ENCODE measurements around the gene SLC17A1. TPM values are rescaled to one million over a fixed set of nuclear protein-coding genes. Genes with fewer than 3 reads are reported as not detected.

SLC17A1 gene
- total RNA-seq, 1 donor, result not detected

- DNase-seq (ENCODE audit: low read depth in 2 of 3, low spot score in 2 of 3), result no peak
Observed at GRCh38 chr6:25833136-25833535, 1.3 kb upstream of the SLC17A1 start.

DNA sequence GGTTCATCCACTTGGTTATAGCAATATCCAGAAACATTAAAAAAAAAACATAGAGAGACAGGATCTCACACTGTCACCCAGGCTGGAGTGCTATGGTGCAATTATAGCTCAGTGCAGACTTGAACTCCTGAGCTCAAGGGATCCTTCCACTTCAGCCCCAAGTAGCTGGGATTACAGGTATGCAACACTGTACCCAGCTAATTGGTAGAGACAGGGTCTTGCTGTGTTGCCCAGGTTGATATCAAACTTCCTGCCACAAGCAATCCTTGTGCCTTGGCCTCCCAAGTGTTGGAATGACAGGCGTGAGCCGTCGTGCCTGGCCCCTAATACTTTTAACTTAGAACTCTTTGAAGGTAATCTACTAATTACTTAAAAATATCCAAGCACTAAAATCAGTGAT, 818 bp upstream of the SLC17A1 start:
- no peak for DNase-seq (ENCODE audit: low read depth in 2 of 3, low spot score in 2 of 3)

GRCh38 chr6:25832307-25832662, 433 bp upstream of the SLC17A1 start:
- DNase-seq (ENCODE audit: low read depth in 2 of 3, low spot score in 2 of 3), result no peak

DNA sequence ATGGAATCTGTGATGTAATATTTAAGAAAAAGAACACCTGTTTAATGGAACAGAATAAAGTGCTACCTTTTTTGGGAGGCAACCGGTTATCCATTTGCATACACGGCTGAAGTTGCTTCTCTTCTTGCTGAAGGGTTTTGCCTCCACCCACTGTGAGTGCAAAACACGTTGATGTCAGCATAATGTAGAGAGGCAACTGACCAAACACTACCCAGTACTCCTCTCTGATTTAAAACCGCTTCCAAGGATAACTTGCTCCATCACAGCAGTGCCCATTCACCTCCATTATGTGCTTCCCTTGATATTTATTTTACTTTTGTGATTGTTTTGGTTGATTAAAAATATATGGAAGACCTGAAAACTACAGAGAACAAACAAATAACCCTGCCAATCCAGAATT, 1.4 kb downstream of the SLC17A1 start:
- DNase-seq (ENCODE audit: low read depth in 2 of 3, low spot score in 2 of 3), result no peak

GRCh38 chr6:25829375-25829774, 2.5 kb downstream of the SLC17A1 start:
- DNase-seq (ENCODE audit: low read depth in 2 of 3, low spot score in 2 of 3), result no peak

GRCh38 chr6:25821341-25821740, 10.5 kb downstream of the SLC17A1 start:
- no peak for DNase-seq (ENCODE audit: low read depth in 2 of 3, low spot score in 2 of 3)

GRCh38 chr6:25816252-25816651, 15.6 kb downstream of the SLC17A1 start:
- DNase-seq (ENCODE audit: low read depth in 2 of 3, low spot score in 2 of 3), result no peak

- no peak for DNase-seq (ENCODE audit: low read depth in 2 of 3, low spot score in 2 of 3)
Observed at GRCh38 chr6:25815194-25815593, 16.7 kb downstream of the SLC17A1 start.

DNA sequence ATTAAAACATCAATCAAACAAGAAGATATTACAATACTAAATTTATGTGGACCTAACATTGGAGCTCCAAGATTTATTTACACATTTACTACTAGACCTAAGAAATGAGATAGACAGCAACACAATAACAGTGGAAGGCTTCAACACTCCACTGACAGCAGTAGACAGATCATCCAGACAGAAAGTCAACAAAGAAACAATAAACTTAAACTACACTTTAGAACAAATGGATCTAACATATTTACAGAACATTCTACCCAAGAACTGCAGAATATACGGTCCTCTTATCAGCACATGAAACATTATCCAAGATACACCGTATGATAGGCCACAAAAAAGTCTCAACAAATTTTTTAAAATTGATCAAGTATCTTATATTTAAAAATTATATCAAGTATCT, 27.0 kb downstream of the SLC17A1 start:
- no peak for DNase-seq (ENCODE audit: low read depth in 2 of 3, low spot score in 2 of 3)

DNA sequence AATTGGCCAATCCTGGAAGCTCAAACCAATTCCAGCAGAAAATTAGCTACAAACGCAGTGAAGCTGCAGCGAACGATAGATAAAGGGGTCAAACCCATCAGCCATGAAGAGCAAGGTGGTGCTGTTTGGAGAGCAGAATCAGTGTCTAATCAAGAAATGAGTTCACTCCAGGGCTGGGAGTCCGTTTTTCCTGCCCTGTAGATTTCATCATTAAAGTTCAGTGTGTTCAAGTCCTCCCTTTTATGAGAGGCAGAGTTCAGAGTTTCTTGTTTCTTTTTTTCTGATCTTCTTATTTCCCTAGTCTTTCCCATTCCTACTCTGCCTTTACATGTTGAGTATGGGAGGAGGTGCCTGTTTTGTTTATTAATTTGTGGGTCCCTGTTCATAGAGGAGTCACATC, 30.4 kb downstream of the SLC17A1 start:
- no peak for DNase-seq (ENCODE audit: low read depth in 2 of 3, low spot score in 2 of 3)

DNA sequence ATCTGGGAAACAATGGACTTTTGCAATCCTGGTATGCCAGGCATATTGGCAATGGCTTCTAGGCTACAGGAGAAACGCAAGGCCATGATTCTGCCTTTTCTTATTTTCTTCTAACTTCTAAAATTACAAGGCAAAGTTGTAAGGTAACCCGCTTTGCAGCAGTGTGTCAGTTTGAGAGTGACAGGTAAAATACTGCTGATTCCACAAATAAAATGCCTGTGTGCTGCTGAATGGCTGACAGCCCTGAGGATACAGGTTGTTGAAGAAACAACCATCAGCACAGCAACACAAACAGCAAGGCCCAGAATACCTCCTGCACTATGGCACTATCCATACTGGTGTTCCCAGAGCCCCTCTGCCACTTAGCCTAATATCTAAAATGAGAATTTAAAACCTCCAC, 37.1 kb downstream of the SLC17A1 start:
- no peak for DNase-seq (ENCODE audit: low read depth in 2 of 3, low spot score in 2 of 3)

- no peak for DNase-seq (ENCODE audit: low read depth in 2 of 3, low spot score in 2 of 3)
Observed at GRCh38 chr6:25793970-25794369, 37.9 kb downstream of the SLC17A1 start.

- DNase-seq (ENCODE audit: low read depth in 2 of 3, low spot score in 2 of 3), result no peak
Observed at GRCh38 chr6:25792016-25792415, 39.8 kb downstream of the SLC17A1 start.

- no peak for DNase-seq (ENCODE audit: low read depth in 2 of 3, low spot score in 2 of 3)
Observed at GRCh38 chr6:25789475-25789874, 42.4 kb downstream of the SLC17A1 start.

GRCh38 chr6:25788305-25788922, 43.4 kb downstream of the SLC17A1 start:
- DNase-seq (ENCODE audit: low read depth in 2 of 3, low spot score in 2 of 3), result peak; percentile 3 to 62 (median 47)

GRCh38 chr6:25787428-25787827, 44.4 kb downstream of the SLC17A1 start:
- no peak for DNase-seq (ENCODE audit: low read depth in 2 of 3, low spot score in 2 of 3)

GRCh38 chr6:25781134-25781533, 50.7 kb downstream of the SLC17A1 start:
- DNase-seq (ENCODE audit: low read depth in 2 of 3, low spot score in 2 of 3), result no peak

DNA sequence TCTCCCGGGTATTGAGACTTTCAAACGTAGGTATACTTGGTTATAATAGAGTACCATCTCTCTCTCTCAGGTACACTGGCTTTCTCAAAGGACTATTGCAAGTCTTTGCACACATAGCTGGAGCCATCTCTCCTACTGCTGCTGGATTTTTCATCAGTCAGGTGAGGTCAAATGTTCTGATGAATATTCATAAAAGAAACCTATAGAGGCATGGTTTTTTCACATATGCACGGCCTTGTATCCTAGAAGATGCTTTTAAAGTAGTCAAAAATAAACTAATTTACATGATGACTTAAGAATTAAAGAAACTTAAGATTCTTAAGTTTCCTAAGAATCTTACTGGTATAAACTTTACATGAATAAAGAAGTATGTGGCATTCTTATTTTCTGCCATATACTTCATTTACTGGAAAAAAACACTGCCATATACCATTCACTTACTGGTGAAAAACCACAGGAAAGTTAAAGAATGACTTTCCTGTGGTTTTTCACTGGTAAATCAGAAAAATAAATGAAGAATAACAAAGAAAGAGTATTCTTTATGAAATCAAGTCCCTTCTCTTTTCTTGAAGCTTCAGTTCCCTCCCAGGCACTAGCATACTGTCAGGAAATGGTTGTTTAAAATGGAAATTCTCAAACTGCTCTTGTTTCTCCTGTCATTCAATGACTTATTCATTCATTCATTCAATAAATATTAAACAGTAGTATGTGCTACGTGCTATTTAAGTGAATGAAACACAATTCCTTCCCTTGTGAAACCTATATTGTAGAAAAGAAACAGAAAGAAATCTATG, 53.8 kb downstream of the SLC17A1 start:
- DNase-seq (ENCODE audit: low read depth in 2 of 3, low spot score in 2 of 3), result no peak

DNA sequence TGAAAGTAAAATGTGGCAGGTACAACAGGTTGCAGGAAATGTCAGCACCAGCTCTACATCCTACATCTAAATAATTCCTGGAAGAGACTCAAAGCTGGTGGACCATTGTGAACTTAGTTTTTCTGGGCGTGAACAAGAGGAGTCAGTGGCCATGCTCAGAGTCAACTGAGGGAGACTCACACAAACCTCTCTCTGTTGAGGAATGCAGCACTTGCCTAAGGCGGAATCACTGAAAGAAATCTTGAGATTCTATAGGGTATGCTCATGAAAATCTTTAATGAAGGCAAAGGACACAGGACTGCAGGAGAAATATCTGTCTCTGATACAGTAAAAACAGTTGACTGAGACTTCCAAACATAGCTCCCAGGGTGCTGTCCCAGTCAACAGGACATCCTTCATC, 54.8 kb downstream of the SLC17A1 start:
- no peak for DNase-seq (ENCODE audit: low read depth in 2 of 3, low spot score in 2 of 3)

GRCh38 chr6:25774120-25774715, 57.6 kb downstream of the SLC17A1 start:
- DNase-seq (ENCODE audit: low read depth in 2 of 3, low spot score in 2 of 3), result no peak

- no peak for DNase-seq (ENCODE audit: low read depth in 2 of 3, low spot score in 2 of 3)
Observed at GRCh38 chr6:25769983-25770382, 61.9 kb downstream of the SLC17A1 start.

DNA sequence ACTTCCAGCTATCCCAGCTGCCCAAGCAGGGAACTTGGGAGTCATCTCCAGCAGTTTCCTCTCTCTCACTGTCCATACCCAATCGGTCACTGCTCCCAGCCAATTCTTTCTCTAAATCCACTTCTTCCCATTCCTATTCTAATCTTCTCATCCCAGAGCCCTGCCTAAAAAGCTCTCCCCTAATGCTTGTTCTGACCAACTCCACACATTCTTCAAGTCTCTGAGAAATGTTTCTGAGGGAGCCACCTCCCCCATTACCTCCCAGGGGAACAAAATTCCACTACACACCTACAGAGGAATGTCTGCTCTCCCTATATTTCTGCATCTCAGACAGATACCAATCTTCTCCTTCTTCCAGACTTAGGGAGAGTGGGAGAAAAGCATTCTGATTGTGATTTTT, 63.3 kb downstream of the SLC17A1 start:
- no peak for DNase-seq (ENCODE audit: low read depth in 2 of 3, low spot score in 2 of 3)
